HL-60 (cell line): ENCODE measurements around the gene MYMX.

ENCODE experiments used
- CTCF ChIP-seq: IDR thresholded peaks from one replicate; pipeline ENCODE4 v1.5.1; 2011; ENCODE audit warnings: low read length, control low read depth, inconsistent platforms; ENCODE audit not compliant: insufficient read depth
- GABPA ChIP-seq: IDR thresholded peaks from 2 replicates; pipeline ENCODE4 v1.6.1; 2012; ENCODE audit warnings: low read depth
- REST ChIP-seq: IDR thresholded peaks from 2 replicates; pipeline ENCODE4 v1.6.1; 2012; ENCODE audit warnings: low read depth; ENCODE audit not compliant: insufficient replicate concordance

- TF ChIP-seq CTCF (no peak), GABPA (no peak), REST (no peak)
Observed at GRCh38 chr6:44238687-44239350, 22.1 kb downstream of the MYMX start.
